NOMO-1 treated with dmso at 0.1 percent for 144 hours (cell line): ENCODE data around the gene RELN.

Source experiments
- DNase-seq: peaks from one replicate; lab custom pipeline; 2025; ENCODE audit not compliant: unreplicated experiment; lab: John Stamatoyannopoulos, UW

The RELN gene

DNA sequence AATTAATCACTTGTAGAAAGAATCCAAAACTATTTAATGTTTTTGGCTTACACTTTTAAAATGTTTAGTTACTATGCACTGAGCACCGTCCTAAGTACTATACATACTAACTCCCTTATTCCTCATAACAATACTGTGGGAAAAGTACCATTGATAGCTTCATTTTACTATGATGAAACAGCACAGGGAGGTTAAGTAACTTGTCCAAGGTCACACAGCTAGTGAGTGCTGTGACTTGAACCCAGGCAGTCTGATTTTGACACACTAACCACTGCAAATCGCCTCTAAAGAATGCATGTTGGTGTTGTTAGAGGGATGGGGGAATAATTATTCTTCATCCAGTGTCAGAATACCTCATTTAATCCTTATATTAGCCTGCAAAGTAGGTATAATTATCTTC, 1.9 kb upstream of the RELN start:
- no peak for DNase-seq

GRCh38 chr7:103990991-103991390, 1.5 kb upstream of the RELN start:
- DNase-seq = no peak

DNA sequence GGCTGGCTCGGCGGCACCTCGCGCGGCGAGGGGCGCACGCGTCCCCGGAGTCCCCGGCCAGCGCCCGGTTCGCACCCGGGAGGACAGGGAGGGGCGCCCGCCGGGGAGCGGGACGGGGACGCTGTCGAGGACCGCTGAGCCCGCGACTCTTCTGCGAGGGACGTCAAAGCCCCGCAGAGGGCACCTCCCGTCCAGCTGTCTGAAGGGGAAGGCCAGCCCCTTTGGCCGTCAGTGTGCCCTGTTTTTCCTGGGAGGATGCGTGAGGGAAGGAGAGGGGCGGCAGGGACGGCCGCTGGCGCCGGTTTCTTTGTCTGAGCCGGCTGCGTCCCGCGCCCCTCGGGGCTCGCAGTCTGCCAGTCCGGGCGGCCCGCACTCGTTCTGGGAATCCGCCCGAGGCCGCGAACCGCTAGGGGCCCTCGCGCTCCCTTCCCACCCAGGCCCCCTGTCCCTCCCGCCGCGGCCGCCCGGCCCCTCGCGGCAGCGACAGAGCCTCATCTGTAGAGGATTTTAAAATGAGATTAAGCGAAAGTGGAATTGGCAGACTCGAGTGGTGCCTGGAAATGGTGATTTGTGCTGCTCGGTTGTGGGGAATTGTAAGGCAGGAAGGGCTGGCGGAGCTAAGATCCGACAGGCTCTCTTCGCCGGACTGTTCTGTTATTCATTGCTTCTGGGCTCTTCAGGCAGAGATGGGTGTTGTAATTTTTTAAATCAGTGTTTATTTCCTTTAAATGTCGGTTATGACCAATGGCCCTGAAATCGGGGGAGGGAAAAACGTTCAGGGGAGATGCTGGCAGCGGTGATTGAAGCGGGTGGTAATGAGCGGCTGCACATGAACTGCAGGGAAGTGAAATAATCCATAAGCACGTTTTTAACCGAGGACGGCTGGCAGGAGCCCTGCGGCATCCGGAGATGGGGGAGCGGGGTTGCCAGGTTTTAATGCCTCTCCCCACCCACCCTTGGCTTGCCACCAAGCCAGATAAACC, 618 bp upstream of the RELN start:
- no peak for DNase-seq

- DNase-seq = no peak
Measured at GRCh38 chr7:103988468-103989199, 824 bp downstream of the RELN start.

DNA sequence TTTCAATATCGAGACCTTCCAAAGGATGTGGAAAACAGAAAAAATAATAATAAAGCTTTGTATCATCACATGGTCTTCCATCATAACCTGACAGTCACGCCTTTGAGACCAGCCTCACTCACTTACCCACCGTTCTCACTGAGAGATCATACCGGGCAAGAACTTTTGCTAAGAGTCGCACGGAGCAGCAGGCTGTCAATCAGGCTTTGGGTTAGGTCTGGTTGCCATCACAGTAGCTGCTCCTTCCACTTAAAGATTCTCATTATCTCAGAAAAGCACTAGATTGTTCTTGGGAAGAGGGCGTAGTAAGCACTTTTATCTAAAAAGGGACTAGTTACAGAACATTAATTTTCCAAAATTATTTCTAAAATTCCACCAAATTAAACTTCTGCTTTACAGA, 2.0 kb downstream of the RELN start:
- no peak for DNase-seq

DNA sequence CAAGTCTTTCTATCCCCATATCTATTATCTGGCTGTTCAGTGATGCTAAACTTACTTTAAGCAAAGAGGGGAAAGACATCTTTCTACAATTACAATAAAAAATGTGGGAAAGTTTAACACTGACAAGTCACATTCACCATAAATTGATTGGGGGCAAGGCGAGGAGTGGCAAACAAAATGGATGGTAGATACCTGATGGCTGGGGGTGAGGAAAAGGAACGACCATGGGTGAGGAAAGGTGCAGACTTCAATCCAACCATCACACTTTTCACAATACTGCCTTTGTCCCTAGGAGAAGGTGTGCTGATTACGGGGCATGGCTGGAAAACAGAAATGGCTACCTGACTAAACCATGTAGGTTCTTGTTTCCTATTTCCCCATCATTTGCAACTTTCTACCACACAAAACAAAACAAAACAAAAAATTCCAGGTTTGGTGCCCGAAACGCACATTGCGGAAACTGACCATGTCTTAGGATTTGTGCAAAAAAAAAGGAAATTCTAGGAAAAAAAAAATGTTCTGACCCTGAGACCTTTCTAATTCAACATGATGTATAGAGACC, 3.8 kb downstream of the RELN start:
- no peak for DNase-seq

DNA sequence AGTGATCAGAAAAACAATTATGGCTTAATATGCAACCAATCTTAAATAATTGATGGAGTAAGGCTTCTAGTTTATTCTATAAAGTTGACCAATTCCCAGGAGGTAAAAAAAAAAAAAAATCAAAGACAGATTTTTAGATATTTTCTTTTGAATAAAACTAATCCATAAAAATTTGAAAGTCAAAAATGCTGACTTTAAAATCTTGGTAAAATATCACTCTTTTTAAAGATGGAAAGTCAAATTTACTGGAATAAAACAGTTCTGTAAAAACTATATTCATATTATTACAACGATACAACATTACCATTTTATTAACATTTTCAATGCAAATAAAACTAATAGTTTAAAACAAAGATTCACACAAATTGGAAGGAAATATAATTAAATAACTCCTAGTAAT, 5.4 kb downstream of the RELN start:
- no peak for DNase-seq

DNA sequence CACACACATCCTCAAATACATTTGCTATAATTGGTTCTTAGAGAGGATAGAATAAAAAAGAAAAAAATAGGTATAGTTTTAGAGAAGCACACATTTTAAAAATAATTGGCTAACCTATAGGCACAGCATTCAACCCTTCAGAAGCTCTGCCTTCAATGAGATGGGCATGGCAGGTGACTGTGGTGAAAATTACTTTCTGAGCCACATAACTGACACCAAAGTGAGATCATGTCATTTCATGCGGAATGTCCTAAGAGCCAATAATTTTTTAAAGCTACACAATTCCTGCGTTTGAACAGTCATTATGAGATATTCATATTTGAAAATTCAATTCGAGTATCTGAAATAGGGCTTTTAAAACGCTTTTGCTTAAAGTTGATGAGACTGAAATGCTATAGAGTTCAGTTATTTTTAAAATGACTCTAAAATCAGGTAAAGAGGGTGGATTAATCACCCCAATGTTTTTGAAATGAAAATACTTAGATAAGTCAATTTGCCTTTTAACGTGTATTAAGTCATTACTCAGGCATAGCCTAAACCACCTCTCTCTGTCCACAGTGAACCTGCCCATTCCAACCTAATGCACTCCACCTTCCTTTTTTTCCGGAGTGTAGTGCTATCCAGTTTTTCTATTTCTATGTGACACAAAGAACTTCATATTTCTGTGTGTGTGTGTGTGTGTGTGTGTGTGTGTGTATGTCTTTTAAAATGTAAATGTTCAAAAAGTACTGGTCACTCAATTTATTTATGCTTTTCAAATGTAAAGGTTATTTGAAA, 6.1 kb downstream of the RELN start:
- DNase-seq = no peak

DNA sequence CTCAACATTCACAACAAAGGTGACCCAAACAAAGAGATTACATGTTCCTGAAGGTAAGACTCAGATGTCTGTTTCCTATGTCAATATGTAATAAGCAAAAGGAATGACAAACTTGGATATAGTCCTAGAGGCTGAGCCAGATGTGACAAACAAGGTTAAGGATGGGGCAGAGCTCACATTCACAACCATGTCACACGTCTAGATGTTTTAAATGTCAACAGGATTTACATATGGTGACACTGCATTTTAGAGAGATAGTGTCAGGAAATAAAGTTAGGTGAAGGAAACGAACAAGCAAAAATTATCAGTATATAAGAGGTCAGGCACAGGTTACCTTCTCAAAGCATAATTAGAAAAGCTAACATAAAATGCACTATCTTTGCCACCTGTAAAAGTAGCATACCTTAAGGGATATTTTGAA, 8.4 kb downstream of the RELN start:
- no peak for DNase-seq

DNA sequence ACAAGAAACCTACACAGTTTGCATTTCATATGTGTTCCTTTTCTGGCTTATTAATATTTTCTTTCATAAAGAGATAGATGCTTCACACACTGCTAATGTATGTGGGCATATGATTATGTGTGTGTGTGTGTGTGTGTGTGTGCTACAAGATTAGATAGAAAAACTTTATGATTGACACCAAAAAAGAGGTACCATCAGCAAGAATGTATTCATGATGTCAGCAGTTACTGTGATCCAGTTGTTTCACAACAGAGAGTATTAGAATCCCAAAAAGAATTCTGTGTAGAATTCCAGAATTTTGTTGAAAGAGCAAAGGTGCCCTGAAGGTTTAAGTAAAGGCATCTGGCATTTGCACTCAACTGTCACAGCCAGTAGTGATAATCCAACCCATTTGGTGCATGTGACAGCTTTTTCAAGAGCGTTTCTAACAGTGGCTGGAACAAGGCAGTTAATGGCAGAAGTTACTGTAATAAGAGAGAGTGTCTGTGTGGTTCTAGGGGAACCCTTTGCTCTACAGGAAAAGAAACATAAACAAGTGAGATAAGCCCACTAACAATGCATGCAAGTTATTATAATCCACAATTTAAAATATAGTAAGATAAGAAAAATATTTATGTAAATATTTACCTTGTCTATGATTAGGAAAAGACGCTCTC, 16.6 kb downstream of the RELN start:
- DNase-seq = no peak

DNA sequence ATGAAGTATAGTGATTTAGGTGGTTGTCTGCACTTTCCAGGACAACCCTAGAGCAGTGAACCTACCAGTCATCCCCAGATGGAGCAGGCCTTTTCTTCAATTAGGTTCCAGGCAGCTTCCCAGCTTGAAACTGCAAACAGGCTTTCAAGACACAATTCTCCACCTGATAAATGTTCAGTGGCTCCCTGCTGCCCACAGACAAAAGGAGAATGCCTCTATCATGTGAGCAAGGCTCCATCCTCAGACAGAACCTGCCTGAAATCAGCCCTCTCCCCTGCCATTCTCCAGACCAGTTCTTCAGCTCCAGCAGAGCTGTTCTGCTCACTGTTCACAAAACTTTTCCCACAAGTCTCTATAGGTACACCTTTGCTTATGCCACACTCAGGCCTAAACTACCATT, 22.1 kb downstream of the RELN start:
- no peak for DNase-seq

- DNase-seq = no peak
Measured at GRCh38 chr7:103966593-103967277, 22.7 kb downstream of the RELN start.

- no peak for DNase-seq
Measured at GRCh38 chr7:103964269-103964668, 25.2 kb downstream of the RELN start.

DNA sequence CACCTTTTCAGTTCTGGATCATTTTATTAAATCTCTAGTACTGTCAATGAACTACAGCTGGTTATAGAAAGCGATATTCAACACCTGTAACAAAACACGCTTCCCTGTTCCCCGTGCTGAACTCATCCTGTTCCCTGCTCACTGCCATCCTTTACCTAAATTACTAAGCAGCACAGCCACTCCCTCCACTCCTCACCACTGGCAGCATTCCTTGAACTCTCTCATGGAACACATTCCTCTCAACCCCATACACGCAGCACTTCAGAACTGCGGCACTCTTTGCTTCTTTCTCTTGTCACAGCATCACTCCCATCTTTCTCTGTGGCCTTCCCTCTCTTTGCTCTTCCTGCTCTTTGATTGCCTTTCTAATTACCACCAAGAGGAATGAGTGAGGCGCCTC, 27.4 kb downstream of the RELN start:
- no peak for DNase-seq

DNA sequence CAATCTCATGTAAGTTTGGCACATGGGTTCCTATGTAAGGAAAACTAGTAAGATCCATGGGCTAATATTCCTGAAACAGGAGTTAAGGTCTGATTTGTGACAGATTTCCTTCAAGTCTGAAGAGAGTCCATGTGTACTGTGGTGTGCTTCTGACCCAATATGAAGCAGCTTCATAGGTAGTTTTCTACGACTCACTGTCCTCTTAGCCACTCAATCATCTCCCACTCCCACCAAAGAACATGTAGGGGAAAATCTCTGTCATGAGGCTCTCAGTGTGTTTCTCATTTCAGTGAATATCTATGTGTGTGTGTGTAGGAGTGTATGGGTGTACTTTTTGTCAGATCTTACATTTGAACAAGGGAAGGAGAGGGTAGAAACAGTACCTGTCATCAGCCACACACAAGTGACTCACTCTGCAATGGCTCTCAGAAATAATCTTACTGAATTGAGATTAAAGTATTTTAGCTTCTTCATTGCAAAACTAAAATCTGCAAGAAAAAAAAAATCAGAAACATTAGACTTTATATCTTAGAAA, 31.1 kb downstream of the RELN start:
- DNase-seq = no peak

DNA sequence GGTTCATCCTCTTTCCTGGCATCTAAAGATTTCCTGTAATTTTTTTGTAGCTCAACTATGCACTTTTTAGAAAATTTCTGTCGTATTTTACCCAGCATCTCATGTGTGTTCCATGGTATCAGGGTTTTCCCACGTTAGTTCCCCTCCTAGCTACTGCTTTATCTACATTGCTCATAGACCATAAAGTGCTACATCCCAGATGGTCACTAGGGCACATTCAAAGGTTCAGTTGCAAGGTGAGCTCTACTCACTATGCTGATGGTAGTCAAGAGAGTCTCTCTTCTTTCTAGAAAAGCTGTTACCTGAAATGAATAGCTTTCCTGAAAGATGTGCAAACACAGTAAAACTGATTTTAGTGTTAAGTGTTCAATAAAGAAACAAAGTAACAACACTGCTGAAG, 33.5 kb downstream of the RELN start:
- DNase-seq = no peak

GRCh38 chr7:103952408-103952807, 37.0 kb downstream of the RELN start:
- DNase-seq = no peak

DNA sequence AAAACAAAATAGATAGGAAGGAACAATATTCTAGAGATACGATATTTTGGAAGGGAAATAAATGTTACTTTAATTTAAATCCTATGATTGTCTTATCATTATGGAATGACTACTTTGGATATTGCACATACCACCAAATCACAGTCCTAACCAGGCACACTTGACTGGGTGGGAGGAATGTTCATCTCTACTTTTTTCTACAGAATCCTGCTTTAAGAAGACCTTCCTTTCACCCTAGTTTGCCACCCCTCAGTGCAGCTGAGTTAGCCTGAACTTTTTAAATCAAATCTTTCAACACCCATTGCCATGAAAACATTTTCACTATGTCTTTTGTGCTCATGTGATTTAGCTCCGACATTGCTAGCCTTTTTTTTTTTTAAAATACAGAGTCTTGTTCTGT, 38.1 kb downstream of the RELN start:
- no peak for DNase-seq

DNA sequence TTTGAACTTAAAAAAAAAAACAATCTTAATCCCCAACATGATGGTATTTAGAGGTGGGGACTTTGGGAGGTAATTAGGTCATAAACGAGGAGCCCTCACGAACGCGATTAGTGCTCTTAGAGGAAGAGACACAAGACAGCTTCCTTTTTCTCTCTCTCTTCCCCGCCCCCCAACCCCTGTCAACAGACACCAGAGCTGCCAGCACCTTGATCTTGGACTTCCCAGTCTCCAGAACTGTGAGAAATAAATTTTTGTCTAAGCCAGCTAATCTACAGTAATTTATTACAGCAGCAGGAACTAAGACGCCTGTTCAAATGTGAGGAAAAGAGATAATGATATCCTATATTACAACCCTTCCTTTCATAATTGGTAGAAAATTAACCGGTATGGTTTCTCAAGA, 40.1 kb downstream of the RELN start:
- no peak for DNase-seq
